Fibroblast of lung (primary cell): ENCODE results near the gene LRRIQ1. TPM values are rescaled to one million over a fixed set of nuclear protein-coding genes. Genes with fewer than 3 reads are reported as not detected.

Experiments
- DNase-seq, 2 donors: peaks; one replicate each; pipeline versions ENCODE4 v3.0.0 to v3.0.0-alpha.2; 2010; ENCODE audit warnings: low read depth in 2 of 2
- H2AFZ ChIP-seq: 2 replicates; pipeline ENCODE4 v1.5.1; 2012; ENCODE audit warnings: low read length, control low read depth, inconsistent platforms
- H3K27ac ChIP-seq: 2 replicates; pipeline ENCODE4 v1.5.1; 2011; ENCODE audit warnings: low read length, control low read depth; ENCODE audit not compliant: insufficient read depth
- H3K27me3 ChIP-seq: 2 replicates; pipeline ENCODE4 v1.5.1; 2011; ENCODE audit warnings: mild to moderate bottlenecking, low read length; ENCODE audit not compliant: control insufficient read depth, insufficient read depth
- H3K36me3 ChIP-seq: 2 replicates; pipeline ENCODE4 v1.5.1; 2011; ENCODE audit warnings: low read length; ENCODE audit not compliant: control insufficient read depth, insufficient read depth
- H3K4me1 ChIP-seq: 2 replicates; pipeline ENCODE4 v1.5.1; 2011; ENCODE audit warnings: low read length; ENCODE audit not compliant: control insufficient read depth, insufficient read depth; ENCODE audit errors: extremely low read depth
- H3K4me2 ChIP-seq: 2 replicates; pipeline ENCODE4 v1.5.1; 2011; ENCODE audit warnings: low read length, control low read depth; ENCODE audit not compliant: insufficient read depth; ENCODE audit errors: extremely low read depth
- H3K4me3 ChIP-seq, 4 experiments: fragments of 200-600 bp in 1 of 4; sonication (generic) in 1 of 4; replicated peaks in 1 of 4; 2 replicates each; pipeline ENCODE4 v1.5.1; 2011 to 2016; ENCODE audit warnings: low read length in 4 of 4, low read depth in 3 of 4, mild to moderate bottlenecking in 3 of 4, control low read depth in 2 of 4, inconsistent platforms in 1 of 4, mixed read lengths in 1 of 4; ENCODE audit not compliant: insufficient read depth in 1 of 4; ENCODE audit errors: control extremely low read depth in 1 of 4
- H3K79me2 ChIP-seq: 2 replicates; pipeline ENCODE4 v1.5.1; 2012; ENCODE audit warnings: mild to moderate bottlenecking, low read length, inconsistent platforms; ENCODE audit not compliant: control insufficient read depth, insufficient read depth
- H3K9ac ChIP-seq: 2 replicates; pipeline ENCODE4 v1.5.1; 2011; ENCODE audit warnings: mild to moderate bottlenecking, low read length, control low read depth; ENCODE audit not compliant: insufficient read depth
- H3K9me3 ChIP-seq: 2 replicates; pipeline ENCODE4 v1.5.1; 2012; ENCODE audit warnings: low read depth, low read length; ENCODE audit not compliant: control insufficient read depth, insufficient read depth
- H4K20me1 ChIP-seq: 2 replicates; pipeline ENCODE4 v1.5.1; 2011; ENCODE audit warnings: low read length; ENCODE audit not compliant: control insufficient read depth, insufficient read depth; ENCODE audit errors: extremely low read depth
- EZH2 ChIP-seq: IDR thresholded peaks from 2 replicates; pipeline ENCODE4 v1.5.1; 2012; ENCODE audit warnings: low read length, control low read depth, mild to moderate bottlenecking; ENCODE audit errors: missing control alignments
- polyA plus RNA-seq, 2 donors: library from polyadenylated mRNA; depleted of rRNA in 1 of 2; stranded (reverse) in 1 of 2; unstranded in 1 of 2; fragments of >200 nt; gene quantifications; 2 replicates each; pipeline ENCODE4 v1.2.1, GENCODE V29; 2011 to 2012; ENCODE audit warnings: missing spikeins in 1 of 2
- total RNA-seq: library from RNA; depleted of rRNA; stranded (reverse); fragments of >200 nt; gene quantifications from 2 replicates; pipeline ENCODE4 v1.2.1, GENCODE V29; 2014
- TF ChIP-seq, protein P1 (sequence below), 2 donors: IDR thresholded peaks in 1 of 2; conservative IDR thresholded peaks in 1 of 2; 1 replicate in 1 of 2; 2 replicates in 1 of 2; pipeline ENCODE4 v1.5.1; 2011 to 2012; ENCODE audit warnings: low read length in 2 of 2, control low read depth in 1 of 2, inconsistent platforms in 1 of 2, low read depth in 1 of 2, mild to moderate bottlenecking in 1 of 2

LRRIQ1 gene
- total and polyA plus RNA-seq, 2 donors (not counting 1 experiment from before 2014, with no cell fraction given): under 0.01 to 0.33 TPM

DNA sequence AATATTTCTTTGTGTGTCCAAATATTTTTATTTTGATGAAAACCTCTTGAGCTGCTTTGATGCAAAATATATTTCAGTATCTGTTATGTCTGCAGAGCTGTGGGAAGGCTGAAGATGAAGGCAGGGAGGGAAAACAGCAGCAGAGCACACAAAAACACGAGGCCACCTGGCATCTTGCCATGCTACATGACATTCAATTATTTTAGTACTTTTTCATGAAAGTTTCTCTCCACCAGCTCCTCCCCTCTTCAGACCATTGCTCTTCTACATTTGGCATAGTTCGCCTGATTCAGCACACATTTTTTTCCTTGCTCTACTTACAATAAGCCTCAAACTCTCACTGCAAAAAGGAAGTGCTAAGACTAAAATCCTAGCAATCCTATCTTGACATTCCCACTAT lies 239.2 kb downstream of the LRRIQ1 start:
- H2AFZ ChIP-seq: no peak overlapping the region
- TF ChIP-seq, protein P1, sequence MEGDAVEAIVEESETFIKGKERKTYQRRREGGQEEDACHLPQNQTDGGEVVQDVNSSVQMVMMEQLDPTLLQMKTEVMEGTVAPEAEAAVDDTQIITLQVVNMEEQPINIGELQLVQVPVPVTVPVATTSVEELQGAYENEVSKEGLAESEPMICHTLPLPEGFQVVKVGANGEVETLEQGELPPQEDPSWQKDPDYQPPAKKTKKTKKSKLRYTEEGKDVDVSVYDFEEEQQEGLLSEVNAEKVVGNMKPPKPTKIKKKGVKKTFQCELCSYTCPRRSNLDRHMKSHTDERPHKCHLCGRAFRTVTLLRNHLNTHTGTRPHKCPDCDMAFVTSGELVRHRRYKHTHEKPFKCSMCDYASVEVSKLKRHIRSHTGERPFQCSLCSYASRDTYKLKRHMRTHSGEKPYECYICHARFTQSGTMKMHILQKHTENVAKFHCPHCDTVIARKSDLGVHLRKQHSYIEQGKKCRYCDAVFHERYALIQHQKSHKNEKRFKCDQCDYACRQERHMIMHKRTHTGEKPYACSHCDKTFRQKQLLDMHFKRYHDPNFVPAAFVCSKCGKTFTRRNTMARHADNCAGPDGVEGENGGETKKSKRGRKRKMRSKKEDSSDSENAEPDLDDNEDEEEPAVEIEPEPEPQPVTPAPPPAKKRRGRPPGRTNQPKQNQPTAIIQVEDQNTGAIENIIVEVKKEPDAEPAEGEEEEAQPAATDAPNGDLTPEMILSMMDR (conservative IDR thresholded peaks at IDR 0.05 in 1 of 2, IDR thresholded peaks at IDR 0.05 in 1 of 2; ENCODE audit: low read depth in 1 of 2, low read length in 2 of 2): no peak
- no peak for TF ChIP-seq EZH2
- H3K4me2 ChIP-seq: no peak overlapping the region
- no peaks in the 10 kb centered on the region for H3K36me3 ChIP-seq
- H4K20me1 ChIP-seq: no peaks in the 10 kb centered on the region
- no peaks in the 10 kb centered on the region for H3K79me2 ChIP-seq
- no peaks in the 10 kb centered on the region for H3K4me1 ChIP-seq
- no peaks in the 10 kb centered on the region for H3K9me3 ChIP-seq
- no peak overlapping the region for H3K4me3 ChIP-seq
- H3K27me3 ChIP-seq: peaks cover 7% of the 10 kb centered on the region
- no peak overlapping the region for H3K9ac ChIP-seq
- DNase-seq: no peak
- no peak overlapping the region for H3K27ac ChIP-seq

DNA sequence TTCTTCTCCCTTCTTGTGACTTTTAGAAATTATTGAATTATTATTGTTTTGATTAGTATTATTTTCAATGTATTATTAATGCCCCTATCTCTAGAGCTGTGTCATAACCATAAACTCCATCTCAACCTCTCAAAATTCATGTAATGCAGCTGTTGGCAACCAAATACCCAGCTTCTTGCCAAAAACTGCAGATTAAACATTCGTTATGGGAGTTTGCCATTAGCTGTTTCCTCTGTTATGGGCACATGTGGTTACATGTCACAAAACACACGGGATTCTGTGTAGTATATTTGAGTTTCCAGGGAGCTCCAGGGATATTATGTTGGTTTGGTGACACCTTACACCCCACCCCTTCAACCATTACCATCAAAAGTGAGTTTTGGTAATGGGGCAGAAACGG lies 241.0 kb downstream of the LRRIQ1 start:
- no peaks in the 10 kb centered on the region for H4K20me1 ChIP-seq
- H3K4me3 ChIP-seq: no peak overlapping the region
- H3K79me2 ChIP-seq: no peaks in the 10 kb centered on the region

DNA sequence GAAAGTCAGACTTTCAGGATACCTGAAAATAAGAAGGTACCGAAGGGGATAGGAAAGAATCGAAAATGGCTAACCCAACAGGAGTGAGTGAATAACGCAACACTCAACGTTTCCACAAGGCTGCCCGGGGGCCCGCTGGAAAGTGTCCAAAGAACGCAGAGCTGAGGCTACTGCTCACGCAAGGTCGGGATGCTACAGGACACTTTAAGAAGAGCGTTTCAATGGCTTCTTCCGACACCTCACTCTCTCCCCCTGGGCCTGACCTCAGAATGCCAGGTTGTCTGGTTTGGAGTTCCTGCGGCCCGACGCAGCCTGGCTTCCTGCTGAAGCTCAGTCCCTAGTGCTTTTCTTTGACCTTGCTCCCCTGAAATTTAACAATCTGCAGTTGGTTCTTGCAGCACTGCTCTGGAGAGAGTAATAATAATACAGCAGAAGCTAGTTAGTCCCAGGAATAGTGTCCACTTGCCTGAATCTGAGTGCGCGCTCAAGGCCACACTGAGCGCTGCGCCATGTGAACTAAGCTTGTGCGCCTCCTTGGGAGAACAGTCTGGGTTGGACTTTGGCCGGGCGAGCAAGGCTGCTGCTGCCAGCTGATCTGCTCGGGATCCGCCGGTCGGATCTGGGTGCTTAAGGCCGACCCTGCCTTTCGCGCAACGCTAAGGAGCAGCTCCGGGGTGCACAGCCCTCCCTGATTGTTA lies 241.9 kb downstream of the LRRIQ1 start:
- H3K79me2 ChIP-seq: no peaks in the 10 kb centered on the region

More for the DNA sequence above, 241.0 kb downstream of the LRRIQ1 start:
- no peak for DNase-seq
- Histone ChIP-seq H3K27me3 (peaks cover 16% of the 10 kb centered on the region), H3K4me1 (no peaks in the 10 kb centered on the region), H3K36me3 (no peaks in the 10 kb centered on the region), H3K9me3 (no peaks in the 10 kb centered on the region), H3K27ac (no peak overlapping the region), H3K4me2 (no peak overlapping the region), H2AFZ (no peak overlapping the region), H3K9ac (no peak overlapping the region)
- TF ChIP-seq, protein P1 (conservative IDR thresholded peaks at IDR 0.05 in 1 of 2, IDR thresholded peaks at IDR 0.05 in 1 of 2; ENCODE audit: low read depth in 1 of 2, low read length in 2 of 2): no peak
- TF ChIP-seq EZH2: no peak

More for the DNA sequence above, 241.9 kb downstream of the LRRIQ1 start:
- no peaks in the 10 kb centered on the region for H4K20me1 ChIP-seq
- no peak for TF ChIP-seq EZH2
- TF ChIP-seq, protein P1 (conservative IDR thresholded peaks at IDR 0.05 in 1 of 2, IDR thresholded peaks at IDR 0.05 in 1 of 2; ENCODE audit: low read depth in 1 of 2, low read length in 2 of 2): no peak
- H2AFZ ChIP-seq: no peak overlapping the region
- H3K36me3 ChIP-seq: no peaks in the 10 kb centered on the region
- H3K27ac ChIP-seq: no peak overlapping the region
- H3K4me2 ChIP-seq: no peak overlapping the region
- H3K27me3 ChIP-seq: peaks cover 16% of the 10 kb centered on the region
- DNase-seq: peak in 1 of 2 donors; percentile 0
- H3K4me3 ChIP-seq: no peak overlapping the region
- no peaks in the 10 kb centered on the region for H3K4me1 ChIP-seq
- H3K9me3 ChIP-seq: no peaks in the 10 kb centered on the region
- H3K9ac ChIP-seq: no peak overlapping the region
